ENCODE data around the gene PHLPP1. TPM values are rescaled to one million over a fixed set of nuclear protein-coding genes. Genes with fewer than 3 reads are reported as not detected.

PHLPP1 gene
- total RNA-seq, 6 experiments from 2014 or later = 4.5 to 7.9 (median 5.5) TPM

DNA sequence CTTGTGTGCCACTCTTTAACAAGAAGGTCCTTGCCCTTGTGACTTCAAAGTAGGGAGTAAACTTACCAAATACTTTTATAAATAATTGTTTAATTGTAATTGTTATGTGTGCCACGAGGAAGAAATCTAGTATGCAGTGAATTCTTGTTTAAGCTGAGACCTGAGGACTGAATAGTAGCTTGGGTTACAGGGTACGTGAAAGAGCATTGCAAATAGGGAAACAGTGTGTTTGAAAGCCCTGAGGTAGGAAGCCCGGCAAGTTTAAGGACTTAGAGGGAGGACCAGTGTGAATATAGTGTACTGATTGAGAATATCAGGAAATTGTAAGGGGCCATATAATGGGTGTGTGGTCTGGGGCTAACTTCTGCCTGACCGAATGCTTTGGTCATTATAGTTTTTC is 26.2 kb downstream of the PHLPP1 start:
- Mint-ChIP-seq H3K9me3 (no peaks in the 10 kb centered on the region), H3K27ac (no peak overlapping the region), H3K4me3 (no peak overlapping the region), H3K4me1 (ENCODE audit: low read depth) (peaks cover 20% of the 10 kb centered on the region), H3K36me3 (ENCODE audit: low read depth) (no peaks in the 10 kb centered on the region), H3K27me3 (ENCODE audit: insufficient read depth) (no peaks in the 10 kb centered on the region)
- TF ChIP-seq, protein P1, sequence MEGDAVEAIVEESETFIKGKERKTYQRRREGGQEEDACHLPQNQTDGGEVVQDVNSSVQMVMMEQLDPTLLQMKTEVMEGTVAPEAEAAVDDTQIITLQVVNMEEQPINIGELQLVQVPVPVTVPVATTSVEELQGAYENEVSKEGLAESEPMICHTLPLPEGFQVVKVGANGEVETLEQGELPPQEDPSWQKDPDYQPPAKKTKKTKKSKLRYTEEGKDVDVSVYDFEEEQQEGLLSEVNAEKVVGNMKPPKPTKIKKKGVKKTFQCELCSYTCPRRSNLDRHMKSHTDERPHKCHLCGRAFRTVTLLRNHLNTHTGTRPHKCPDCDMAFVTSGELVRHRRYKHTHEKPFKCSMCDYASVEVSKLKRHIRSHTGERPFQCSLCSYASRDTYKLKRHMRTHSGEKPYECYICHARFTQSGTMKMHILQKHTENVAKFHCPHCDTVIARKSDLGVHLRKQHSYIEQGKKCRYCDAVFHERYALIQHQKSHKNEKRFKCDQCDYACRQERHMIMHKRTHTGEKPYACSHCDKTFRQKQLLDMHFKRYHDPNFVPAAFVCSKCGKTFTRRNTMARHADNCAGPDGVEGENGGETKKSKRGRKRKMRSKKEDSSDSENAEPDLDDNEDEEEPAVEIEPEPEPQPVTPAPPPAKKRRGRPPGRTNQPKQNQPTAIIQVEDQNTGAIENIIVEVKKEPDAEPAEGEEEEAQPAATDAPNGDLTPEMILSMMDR (IDR thresholded peaks at IDR 0.05) = no peak
- DNase-seq = no peak

DNA sequence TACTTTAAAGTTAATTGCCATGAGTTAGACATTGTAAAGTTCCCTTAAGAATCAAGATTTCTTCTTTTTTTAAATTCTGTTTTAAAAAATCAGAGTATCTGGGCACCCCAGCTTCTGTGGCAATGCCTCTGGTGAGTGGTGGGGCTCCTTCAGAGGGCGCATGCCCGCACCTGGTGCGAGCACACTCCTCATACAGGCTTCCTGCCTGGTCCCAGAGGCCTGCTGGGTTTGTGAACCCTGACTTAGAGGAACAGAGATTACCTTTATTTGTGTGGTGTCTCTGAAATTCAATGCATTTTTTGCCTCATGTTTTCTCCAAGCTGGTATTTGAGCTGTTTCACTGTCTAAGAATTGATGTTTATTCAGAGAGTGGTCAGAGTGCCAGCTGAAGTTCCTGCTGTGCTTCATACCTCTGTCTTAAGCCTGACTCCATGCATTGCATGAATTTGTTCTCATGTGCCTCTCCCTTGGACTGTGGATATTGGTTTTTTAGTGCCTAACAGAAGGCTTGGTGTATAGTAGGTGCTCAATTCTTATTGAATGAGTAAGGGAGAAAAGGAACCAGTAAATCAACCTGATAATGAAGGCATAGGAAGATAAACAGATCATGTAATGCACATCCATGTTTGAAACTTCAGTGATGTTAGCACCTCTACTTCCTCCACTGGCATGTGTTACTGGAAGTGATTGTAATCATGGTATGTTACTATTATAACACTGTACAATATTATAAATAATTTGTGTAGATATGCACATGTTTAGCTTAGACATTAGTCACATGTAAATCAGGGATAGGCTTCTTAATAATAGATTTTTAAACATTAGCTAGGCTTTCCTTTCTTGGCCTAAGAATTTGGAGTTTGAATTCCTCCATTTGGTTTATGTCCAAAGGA is 29.0 kb downstream of the PHLPP1 start:
- H3K27ac Mint-ChIP-seq = peak overlapping the region; percentile 17; the same call in 1 of the 2 replicates
- peaks cover 20% of the 10 kb centered on the region for H3K4me1 Mint-ChIP-seq (ENCODE audit: low read depth)
- DNase-seq = peak; percentile 5
- TF ChIP-seq, protein P1 (IDR thresholded peaks at IDR 0.05) = no peak
- no peaks in the 10 kb centered on the region for H3K27me3 Mint-ChIP-seq (ENCODE audit: insufficient read depth)
- no peaks in the 10 kb centered on the region for H3K36me3 Mint-ChIP-seq (ENCODE audit: low read depth)
- H3K9me3 Mint-ChIP-seq = no peaks in the 10 kb centered on the region
- H3K4me3 Mint-ChIP-seq = no peak overlapping the region

DNA sequence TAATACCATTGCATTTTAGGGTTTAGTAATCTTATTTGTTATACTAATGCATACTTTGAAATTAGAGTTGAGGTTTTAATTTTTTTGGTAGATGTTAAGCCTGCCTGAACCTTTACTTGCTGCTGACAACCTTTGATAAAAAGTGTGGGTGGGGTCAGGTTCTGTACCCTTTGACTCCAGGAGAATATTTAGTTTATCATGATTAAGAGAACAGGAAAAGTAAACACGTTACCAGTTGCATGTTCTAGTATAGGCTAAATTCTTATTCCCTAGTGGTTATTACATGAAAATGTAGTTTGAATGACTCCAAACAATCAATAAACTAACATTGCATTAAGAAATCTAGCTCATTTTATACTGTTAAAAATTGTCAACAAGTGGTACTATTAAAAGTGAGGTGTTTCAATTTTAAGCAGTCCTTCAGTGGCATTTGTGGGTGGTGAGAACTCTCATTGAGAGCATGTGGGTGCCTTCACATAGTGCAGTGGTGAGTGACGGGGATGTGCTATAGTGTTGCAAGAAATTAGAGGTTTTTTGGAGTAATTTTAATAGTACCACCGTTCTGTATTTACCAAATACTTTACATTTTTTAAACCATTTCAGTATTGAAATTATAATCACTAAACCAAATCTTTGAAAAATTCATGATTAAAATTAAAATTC is 29.9 kb downstream of the PHLPP1 start:
- no peaks in the 10 kb centered on the region for H3K36me3 Mint-ChIP-seq (ENCODE audit: low read depth)
- no peaks in the 10 kb centered on the region for H3K27me3 Mint-ChIP-seq (ENCODE audit: insufficient read depth)
- no peak overlapping the region for H3K27ac Mint-ChIP-seq
- peaks cover 20% of the 10 kb centered on the region for H3K4me1 Mint-ChIP-seq (ENCODE audit: low read depth)
- TF ChIP-seq, protein P1 (IDR thresholded peaks at IDR 0.05) = no peak
- H3K4me3 Mint-ChIP-seq = no peak overlapping the region
- no peaks in the 10 kb centered on the region for H3K9me3 Mint-ChIP-seq
- DNase-seq = no peak

DNA sequence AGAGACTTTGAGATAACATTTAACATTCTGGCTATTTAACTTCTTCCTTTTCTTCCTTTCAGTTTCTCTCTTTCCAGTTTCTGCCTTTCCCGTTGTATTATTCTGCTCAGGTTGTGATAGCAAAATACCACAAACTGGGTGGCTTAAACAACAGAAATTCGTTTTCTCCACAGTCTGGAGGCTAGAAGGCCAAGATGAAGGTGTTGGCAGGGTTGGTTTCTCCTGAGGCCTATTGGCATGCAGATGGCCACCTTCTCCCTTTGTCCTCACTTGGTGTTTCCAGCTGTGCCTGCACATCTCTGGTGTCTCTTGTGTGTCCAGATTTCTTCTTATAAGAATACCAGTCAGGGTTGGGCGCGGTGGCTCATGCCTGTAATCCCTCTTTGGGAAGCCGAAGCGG is 34.0 kb downstream of the PHLPP1 start:
- no peak for DNase-seq
- Mint-ChIP-seq H3K9me3 (no peaks in the 10 kb centered on the region), H3K36me3 (ENCODE audit: low read depth) (no peaks in the 10 kb centered on the region), H3K27me3 (ENCODE audit: insufficient read depth) (no peaks in the 10 kb centered on the region; the same call in 1 of the 2 replicates), H3K4me3 (no peak overlapping the region), H3K4me1 (ENCODE audit: low read depth) (peaks cover 28% of the 10 kb centered on the region), H3K27ac (no peak overlapping the region)
- TF ChIP-seq, protein P1 (IDR thresholded peaks at IDR 0.05) = no peak

DNA sequence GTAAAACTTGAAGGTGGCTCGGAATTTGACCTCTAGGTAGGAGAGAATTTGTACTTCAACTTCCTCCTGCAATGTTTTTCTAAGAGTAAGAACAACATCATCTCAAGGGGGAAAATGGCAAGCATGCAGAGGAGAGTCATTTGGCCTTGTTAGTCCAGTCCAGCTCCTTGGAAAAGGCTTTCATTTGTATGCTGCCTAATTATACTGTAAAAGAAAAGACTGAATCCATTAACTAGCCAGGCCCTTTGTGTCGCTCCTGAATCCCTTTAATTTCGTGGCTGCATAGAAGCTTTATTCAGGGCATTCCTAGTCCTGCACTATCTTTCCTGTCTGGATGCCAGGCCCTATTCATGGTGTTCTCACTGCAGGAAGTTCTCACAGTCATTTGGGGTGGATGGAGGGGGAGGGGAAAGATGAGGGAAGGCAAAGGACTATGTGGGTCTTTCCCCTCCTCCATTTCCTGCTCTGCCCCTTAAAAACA is 36.0 kb downstream of the PHLPP1 start:
- DNase-seq = no peak
- TF ChIP-seq, protein P1 (IDR thresholded peaks at IDR 0.05) = no peak
- H3K9me3 Mint-ChIP-seq = no peaks in the 10 kb centered on the region
- H3K27ac Mint-ChIP-seq = no peak overlapping the region
- H3K4me1 Mint-ChIP-seq (ENCODE audit: low read depth) = peaks cover 18% of the 10 kb centered on the region
- H3K27me3 Mint-ChIP-seq (ENCODE audit: insufficient read depth) = no peaks in the 10 kb centered on the region; the same call in 1 of the 2 replicates
- H3K36me3 Mint-ChIP-seq (ENCODE audit: low read depth) = no peaks in the 10 kb centered on the region
- H3K4me3 Mint-ChIP-seq = no peak overlapping the region
